Astrocyte (in vitro differentiated cells and primary cell): ENCODE measurements around the gene C1QTNF5. TPM values are rescaled to one million over a fixed set of nuclear protein-coding genes. Genes with fewer than 3 reads are reported as not detected.

ENCODE experiments used
- DNase-seq: peaks from one replicate; pipeline ENCODE4 v3.0.0-alpha.2; 2010; ENCODE audit warnings: low read depth
- FAIRE-seq: peaks from 2 replicates; lab custom pipeline; 2011; peaks lifted over from hg19 to GRCh38; lab: Jason Lieb, UNC
- H2AFZ ChIP-seq: 2 replicates; pipeline ENCODE4 v1.6.0; 2012; ENCODE audit warnings: low read depth, low read length, inconsistent platforms
- H3K27ac ChIP-seq: 2 replicates; pipeline ENCODE4 v1.5.1; 2011; ENCODE audit warnings: low read depth, low read length, inconsistent platforms
- H3K27me3 ChIP-seq: 2 replicates; pipeline ENCODE4 v1.6.0; 2011; ENCODE audit warnings: low read length, inconsistent platforms; ENCODE audit not compliant: insufficient read depth
- H3K36me3 ChIP-seq: 2 replicates; pipeline ENCODE4 v1.5.1; 2011; ENCODE audit warnings: low read length, inconsistent platforms; ENCODE audit not compliant: insufficient read depth
- H3K4me1 ChIP-seq: 2 replicates; pipeline ENCODE4 v1.5.1; 2011; ENCODE audit warnings: low read length, inconsistent platforms; ENCODE audit not compliant: insufficient read depth
- H3K4me2 ChIP-seq: 2 replicates; pipeline ENCODE4 v1.6.0; 2012; ENCODE audit warnings: low read length, inconsistent platforms
- H3K4me3 ChIP-seq: 2 replicates; pipeline ENCODE4 v1.5.1; 2011; ENCODE audit warnings: low read depth, mild to moderate bottlenecking, low read length, inconsistent platforms; ENCODE audit not compliant: insufficient read depth
- H3K79me2 ChIP-seq: 2 replicates; pipeline ENCODE4 v1.6.0; 2012; ENCODE audit warnings: mild to moderate bottlenecking, low read length, inconsistent platforms; ENCODE audit not compliant: insufficient read depth
- H3K9ac ChIP-seq: 2 replicates; pipeline ENCODE4 v1.6.0; 2012; ENCODE audit warnings: mild to moderate bottlenecking, low read length, inconsistent platforms
- H3K9me3 ChIP-seq: 2 replicates; pipeline ENCODE4 v1.5.1; 2012; ENCODE audit warnings: low read depth, mild to moderate bottlenecking, low read length, inconsistent platforms; ENCODE audit not compliant: insufficient read depth
- H4K20me1 ChIP-seq: 2 replicates; pipeline ENCODE4 v1.6.0; 2012; ENCODE audit warnings: low read length, inconsistent platforms; ENCODE audit not compliant: insufficient read depth
- H3K27ac Mint-ChIP-seq: one replicate; pipeline ENCODE4 v1.8.0; 2021; ENCODE audit warnings: mild to moderate bottlenecking, mixed read lengths; ENCODE audit not compliant: unreplicated experiment
- H3K27me3 Mint-ChIP-seq: one replicate; pipeline ENCODE4 v1.8.0; 2021; ENCODE audit warnings: low read depth, mixed read lengths; ENCODE audit not compliant: unreplicated experiment
- H3K36me3 Mint-ChIP-seq: one replicate; pipeline ENCODE4 v1.8.0; 2021; ENCODE audit warnings: low read depth, mixed read lengths; ENCODE audit not compliant: unreplicated experiment
- H3K4me1 Mint-ChIP-seq: one replicate; pipeline ENCODE4 v1.8.0; 2021; ENCODE audit warnings: low read depth, mixed read lengths; ENCODE audit not compliant: unreplicated experiment
- H3K4me3 Mint-ChIP-seq: one replicate; pipeline ENCODE4 v1.8.0; 2021; ENCODE audit warnings: mild to moderate bottlenecking, moderate library complexity, mixed read lengths; ENCODE audit not compliant: unreplicated experiment
- H3K9me3 Mint-ChIP-seq: one replicate; pipeline ENCODE4 v1.8.0; 2021; ENCODE audit warnings: mild to moderate bottlenecking, mixed read lengths; ENCODE audit not compliant: unreplicated experiment
- CTCF ChIP-seq: IDR thresholded peaks from 2 replicates; pipeline ENCODE4 v1.5.1; 2011; ENCODE audit warnings: low read depth, mild to moderate bottlenecking, inconsistent platforms, low read length, moderate library complexity; ENCODE audit not compliant: insufficient read depth
- EZH2 ChIP-seq: IDR thresholded peaks from 2 replicates; pipeline ENCODE4 v1.6.1; 2012; ENCODE audit warnings: mild to moderate bottlenecking, low read length, inconsistent platforms; ENCODE audit not compliant: insufficient read depth
- total RNA-seq: library from RNA; stranded (reverse); gene quantifications from 2 replicates; pipeline ENCODE4 v1.2.1, GENCODE V29; 2021

C1QTNF5 gene
- total RNA-seq, 1 donor from 2014 or later: 6.3 TPM

GRCh38 chr11:119356349-119357031 is 15.8 kb upstream of the C1QTNF5 start:
- peaks cover 8% of the 10 kb centered on the region for H3K4me1 Mint-ChIP-seq
- FAIRE-seq (no peak), DNase-seq (no peak)
- no peaks in the 10 kb centered on the region for H4K20me1 ChIP-seq
- H3K27me3 Mint-ChIP-seq: peaks cover 23% of the 10 kb centered on the region
- H3K4me3 ChIP-seq: peak overlapping the region; percentile 69
- peaks cover 14% of the 10 kb centered on the region for H3K36me3 Mint-ChIP-seq
- peaks cover 2% of the 10 kb centered on the region for H3K27me3 ChIP-seq
- no peak overlapping the region for H3K27ac Mint-ChIP-seq
- no peaks in the 10 kb centered on the region for H3K36me3 ChIP-seq
- peak overlapping the region; percentile 75 for H3K9ac ChIP-seq
- TF ChIP-seq CTCF (peak; percentile 67), EZH2 (no peak)
- no peak overlapping the region for H3K27ac ChIP-seq
- H3K9me3 ChIP-seq: no peaks in the 10 kb centered on the region
- H3K4me3 Mint-ChIP-seq: peak overlapping the region; percentile 77
- H3K9me3 Mint-ChIP-seq: no peaks in the 10 kb centered on the region
- peaks cover 9% of the 10 kb centered on the region for H3K4me1 ChIP-seq
- H3K79me2 ChIP-seq: no peaks in the 10 kb centered on the region
- H2AFZ ChIP-seq: peak overlapping the region; percentile 99
- H3K4me2 ChIP-seq: peak overlapping the region; percentile 99

- H3K9me3 Mint-ChIP-seq: no peaks in the 10 kb centered on the region
Observed at GRCh38 chr11:119355091-119355843, 14.6 kb upstream of the C1QTNF5 start.

More at GRCh38 chr11:119355091-119355843, 14.6 kb upstream of the C1QTNF5 start:
- peaks cover 2% of the 10 kb centered on the region for H3K4me1 Mint-ChIP-seq
- DNase-seq (no peak), FAIRE-seq (no peak)
- Histone ChIP-seq H3K4me3 (no peak overlapping the region), H2AFZ (no peak overlapping the region), H3K4me1 (no peaks in the 10 kb centered on the region), H3K36me3 (no peaks in the 10 kb centered on the region), H3K27ac (no peak overlapping the region), H4K20me1 (no peaks in the 10 kb centered on the region), H3K9ac (no peak overlapping the region), H3K27me3 (peaks cover 6% of the 10 kb centered on the region), H3K79me2 (no peaks in the 10 kb centered on the region), H3K9me3 (no peaks in the 10 kb centered on the region), H3K4me2 (no peak overlapping the region)
- H3K27me3 Mint-ChIP-seq: peaks cover 32% of the 10 kb centered on the region
- TF ChIP-seq CTCF (no peak), EZH2 (no peak)
- H3K36me3 Mint-ChIP-seq: peaks cover 14% of the 10 kb centered on the region
- H3K27ac Mint-ChIP-seq: no peak overlapping the region
- no peak overlapping the region for H3K4me3 Mint-ChIP-seq
